ENCODE results near the gene SYT5.
A peak's percentile ranks its signal among the peaks of the same experiment; 100 is the strongest.

SYT5 gene

GRCh38 chr19:55179606-55180484 is at the start of gene SYT5:
TSS of gene SYT5 (minus strand) at chr19:55180289. CDS start at chr19:55179041, 1,248 bp downstream.
- TF ChIP-seq CTCF (IDR thresholded peaks at IDR 0.05; ENCODE audit: borderline replicate concordance, control extremely low read depth, extremely low read depth, insufficient read depth, missing control alignments), result no peak
- in situ Hi-C loops (cut with MboI; ENCODE audit: low sequenced_read_pairs, unreplicated experiment), result no loop called here
- peak; percentile 89 for DNase-seq (ENCODE audit: low spot score)

GRCh38 chr19:55229789-55230182 is 49.7 kb upstream of the SYT5 start:
- no peak for DNase-seq (ENCODE audit: low spot score)
- in situ Hi-C loops (cut with MboI; ENCODE audit: low sequenced_read_pairs, unreplicated experiment), result no loop called here
- no peak for TF ChIP-seq CTCF (IDR thresholded peaks at IDR 0.05; ENCODE audit: borderline replicate concordance, control extremely low read depth, extremely low read depth, insufficient read depth, missing control alignments)

GRCh38 chr19:55229145-55229788 is 49.2 kb upstream of the SYT5 start:
- no peak for DNase-seq (ENCODE audit: low spot score)
- no peak for TF ChIP-seq CTCF (IDR thresholded peaks at IDR 0.05; ENCODE audit: borderline replicate concordance, control extremely low read depth, extremely low read depth, insufficient read depth, missing control alignments)
- in situ Hi-C loops (cut with MboI; ENCODE audit: low sequenced_read_pairs, unreplicated experiment), result no loop called here

- in situ Hi-C loops (cut with MboI; ENCODE audit: low sequenced_read_pairs, unreplicated experiment), result no loop called here
- TF ChIP-seq CTCF (IDR thresholded peaks at IDR 0.05; ENCODE audit: borderline replicate concordance, control extremely low read depth, extremely low read depth, insufficient read depth, missing control alignments), result no peak
- no peak for DNase-seq (ENCODE audit: low spot score)
These were observed 48.4 kb upstream of the SYT5 start, which contains the start of gene TMEM86B for GRCh38 chr19:55228403-55229031. TSS of gene TMEM86B (minus strand) at chr19:55228763. CDS start at chr19:55228741, 22 bp downstream.

- in situ Hi-C loops (cut with MboI; ENCODE audit: low sequenced_read_pairs, unreplicated experiment), result no loop called here
- TF ChIP-seq CTCF (IDR thresholded peaks at IDR 0.05; ENCODE audit: borderline replicate concordance, control extremely low read depth, extremely low read depth, insufficient read depth, missing control alignments), result no peak
- DNase-seq (ENCODE audit: low spot score), result no peak
These were observed 47.9 kb upstream of the SYT5 start for GRCh38 chr19:55228015-55228391.

GRCh38 chr19:55227241-55228014 is 47.3 kb upstream of the SYT5 start:
- TF ChIP-seq CTCF (IDR thresholded peaks at IDR 0.05; ENCODE audit: borderline replicate concordance, control extremely low read depth, extremely low read depth, insufficient read depth, missing control alignments), result no peak

More at GRCh38 chr19:55227241-55228014, 47.3 kb upstream of the SYT5 start:
- in situ Hi-C loops (cut with MboI; ENCODE audit: low sequenced_read_pairs, unreplicated experiment), result no loop called here
- DNase-seq (ENCODE audit: low spot score), result no peak

Data from GM13976 (cell line).